Heart left ventricle (tissue), 13 donors: ENCODE data around the gene TAP1.
"Not testable (repeated sequence)": the region's sequence is repeated elsewhere in the genome, so short reads cannot be mapped to it uniquely, and the experiment has no call there.

ENCODE experiments used
- POLR2A ChIP-seq, 2 donors: fragments of 450-650 bp; IDR thresholded peaks; one replicate each; pipeline ENCODE4 v1.6.1; 2017; ENCODE audit warnings: antibody characterized with exemption in 2 of 2, mild to moderate bottlenecking in 2 of 2, moderate library complexity in 2 of 2
- TF ChIP-seq, protein P1 (sequence below), 12 donors: fragments of 200-600 bp; sonication (generic) in 4 of 12; IDR thresholded peaks; one replicate each; pipeline versions ENCODE4 v1.5.0 to v1.8.0; 2018 to 2022; ENCODE audit warnings: antibody characterized with exemption in 12 of 12, mild to moderate bottlenecking in 5 of 12
- donor health status: ischemic (EF 13 %, LVEDD 7.1; RV severe dilation, severe dysfunction).
- donor health status: DM: no; HTN: yes; CAD: no.
- donor health status: DM: no; HTN: no; CAD: no.
- donor health status: ischemic (EF 25% LVEDD 6.9; RV normal size, moderate dysfunction).
- donor health status: ischemic (EF 25% LVEDD 5.7; RV mildly dilated, moderate dysfunction).
- donor health status: ischemic (EF 35%, LVEDD 5.7; RV mildly dilated, moderate dysfunction).
- donor health status: nonischemic (EF 11% LVEDD 7.7; RV severe dilation, severe dysfunction).
- donor health status: DM: yes; HTN: yes; CAD: no.
- donor health status: PGD.
- donor health status: ischemic (EF 29% LVEDD 5.4; RV normal size, mild dysfunction).
- donor health status: nonischemic (EF 23%, LVEDD 6.1; RV moderate dilation, normal function).

DNA sequence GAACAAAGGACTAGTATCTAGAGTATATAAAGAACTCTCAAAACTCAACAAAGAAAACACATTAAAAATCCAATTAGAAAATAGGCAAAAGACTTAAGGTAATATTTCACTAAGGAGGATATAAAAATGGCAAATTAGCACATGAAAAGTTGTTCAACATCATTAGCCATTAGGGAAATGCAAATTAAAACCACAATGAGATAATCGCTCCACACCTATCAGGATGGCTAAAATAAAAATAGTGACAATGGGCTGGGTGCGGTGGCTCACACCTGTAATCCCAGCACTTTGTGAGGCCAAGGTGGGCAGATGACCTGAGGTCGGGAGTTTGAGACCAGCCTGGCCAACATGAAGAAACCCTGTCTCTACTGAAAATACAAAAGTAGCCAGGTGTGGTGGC, 27.5 kb upstream of the TAP1 start:
- TF ChIP-seq, protein P1, sequence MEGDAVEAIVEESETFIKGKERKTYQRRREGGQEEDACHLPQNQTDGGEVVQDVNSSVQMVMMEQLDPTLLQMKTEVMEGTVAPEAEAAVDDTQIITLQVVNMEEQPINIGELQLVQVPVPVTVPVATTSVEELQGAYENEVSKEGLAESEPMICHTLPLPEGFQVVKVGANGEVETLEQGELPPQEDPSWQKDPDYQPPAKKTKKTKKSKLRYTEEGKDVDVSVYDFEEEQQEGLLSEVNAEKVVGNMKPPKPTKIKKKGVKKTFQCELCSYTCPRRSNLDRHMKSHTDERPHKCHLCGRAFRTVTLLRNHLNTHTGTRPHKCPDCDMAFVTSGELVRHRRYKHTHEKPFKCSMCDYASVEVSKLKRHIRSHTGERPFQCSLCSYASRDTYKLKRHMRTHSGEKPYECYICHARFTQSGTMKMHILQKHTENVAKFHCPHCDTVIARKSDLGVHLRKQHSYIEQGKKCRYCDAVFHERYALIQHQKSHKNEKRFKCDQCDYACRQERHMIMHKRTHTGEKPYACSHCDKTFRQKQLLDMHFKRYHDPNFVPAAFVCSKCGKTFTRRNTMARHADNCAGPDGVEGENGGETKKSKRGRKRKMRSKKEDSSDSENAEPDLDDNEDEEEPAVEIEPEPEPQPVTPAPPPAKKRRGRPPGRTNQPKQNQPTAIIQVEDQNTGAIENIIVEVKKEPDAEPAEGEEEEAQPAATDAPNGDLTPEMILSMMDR (IDR thresholded peaks at IDR 0.05) = not testable (repeated sequence)
- not testable (repeated sequence) for TF ChIP-seq POLR2A (IDR thresholded peaks at IDR 0.05)
